Uterus (tissue), 4 donors: Measurements from ENCODE around the gene RIPOR2. TPM values are rescaled to one million over a fixed set of nuclear protein-coding genes. Genes with fewer than 3 reads are reported as not detected.

ENCODE experiments used
- DNase-seq, 2 donors: peaks; one replicate each; pipeline ENCODE4 v3.0.0-alpha.2; 2019 to 2020
- H3K27ac ChIP-seq, 2 donors: fragments of 200-600 bp; sonication (generic); 1 replicate in 1 of 2; 2 replicates in 1 of 2; pipeline ENCODE4 v1.5.1; 2016 to 2018
- H3K27me3 ChIP-seq, 2 donors: fragments of 200-600 bp; sonication (generic); one replicate each; pipeline ENCODE4 v1.5.1; 2018 to 2019; ENCODE audit warnings: control low read depth in 1 of 2
- H3K36me3 ChIP-seq, 2 donors: fragments of 200-600 bp; sonication (generic); one replicate each; pipeline ENCODE4 v1.5.1; 2019; ENCODE audit warnings: control low read depth in 1 of 2
- H3K4me1 ChIP-seq, 2 donors: fragments of 200-600 bp; sonication (generic); one replicate each; pipeline ENCODE4 v1.5.1; 2018 to 2019; ENCODE audit warnings: control low read depth in 1 of 2
- H3K4me3 ChIP-seq, 2 donors: fragments of 200-600 bp; sonication (generic); 1 replicate in 1 of 2; 2 replicates in 1 of 2; pipeline ENCODE4 v1.5.1; 2018 to 2019; ENCODE audit warnings: mild to moderate bottlenecking in 1 of 2
- H3K9me3 ChIP-seq, 2 donors: fragments of 200-600 bp; sonication (generic); one replicate each; pipeline ENCODE4 v1.5.1; 2019; ENCODE audit warnings: control low read depth in 1 of 2
- POLR2A ChIP-seq, 2 donors: fragments of 450-650 bp; IDR thresholded peaks; one replicate each; pipeline ENCODE4 v1.6.1; 2016; ENCODE audit warnings: antibody characterized with exemption in 2 of 2, mild to moderate bottlenecking in 1 of 2, moderate library complexity in 1 of 2
- intact Hi-C: fragments of 100-400 bp; cut with DNase I; formaldehyde crosslinking; loops from one replicate; pipeline ENCODE4 v1.15.1; 2023; ENCODE audit warnings: low total_unique reads
- total RNA-seq, 4 donors: library from RNA; depleted of rRNA in 3 of 4; stranded (reverse); fragments of >200 nt in 3 of 4; gene quantifications; one replicate each; pipeline versions ENCODE4 v1.1.0 to v1.2.4, GENCODE V29; 2014 to 2023
- TF ChIP-seq, protein P1 (sequence below), 4 experiments: fragments of 200-600 bp in 2 of 4; fragments of 450-650 bp in 2 of 4; sonication (generic) in 2 of 4; IDR thresholded peaks; one replicate each; pipeline ENCODE4 v1.5.1; 2016 to 2019; ENCODE audit warnings: antibody characterized with exemption in 4 of 4, mild to moderate bottlenecking in 2 of 4, moderate library complexity in 1 of 4
- donor health status: DM: yes; HTN: yes; CAD: no.

Gene RIPOR2
- total RNA-seq, 4 donors from 2014 or later, result 29.0 to 106 (median 80.4) TPM

DNA sequence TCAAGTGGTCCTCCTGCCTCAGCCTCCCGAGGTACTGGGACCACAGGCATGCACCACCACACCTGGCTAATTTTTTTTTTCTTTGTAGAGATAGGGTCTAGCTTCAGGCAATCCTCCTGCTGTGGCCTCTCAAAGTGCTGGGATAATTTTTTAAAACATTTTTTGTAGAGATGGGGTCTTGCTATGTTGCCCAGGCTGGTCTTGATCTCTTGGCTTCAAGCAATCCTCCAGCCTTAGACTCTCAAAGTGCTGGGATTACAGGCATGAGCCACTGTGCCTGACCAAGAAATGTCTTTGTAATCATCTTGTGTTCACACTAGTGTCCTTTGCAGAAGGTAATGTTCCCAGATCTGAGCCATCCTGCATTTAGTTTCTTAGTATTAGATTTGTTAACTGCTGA is 61.6 kb downstream of the RIPOR2 start:
- Histone ChIP-seq H3K9me3 (no peaks in the 10 kb centered on the region), H3K27ac (no peak overlapping the region), H3K36me3 (no peaks in the 10 kb centered on the region), H3K4me1 (no peaks in the 10 kb centered on the region), H3K4me3 (no peak overlapping the region), H3K27me3 (no peaks in the 10 kb centered on the region)
- DNase-seq, result no peak
- intact Hi-C loops, result no loop called here
- TF ChIP-seq POLR2A (IDR thresholded peaks at IDR 0.05), result no peak
- TF ChIP-seq, protein P1, sequence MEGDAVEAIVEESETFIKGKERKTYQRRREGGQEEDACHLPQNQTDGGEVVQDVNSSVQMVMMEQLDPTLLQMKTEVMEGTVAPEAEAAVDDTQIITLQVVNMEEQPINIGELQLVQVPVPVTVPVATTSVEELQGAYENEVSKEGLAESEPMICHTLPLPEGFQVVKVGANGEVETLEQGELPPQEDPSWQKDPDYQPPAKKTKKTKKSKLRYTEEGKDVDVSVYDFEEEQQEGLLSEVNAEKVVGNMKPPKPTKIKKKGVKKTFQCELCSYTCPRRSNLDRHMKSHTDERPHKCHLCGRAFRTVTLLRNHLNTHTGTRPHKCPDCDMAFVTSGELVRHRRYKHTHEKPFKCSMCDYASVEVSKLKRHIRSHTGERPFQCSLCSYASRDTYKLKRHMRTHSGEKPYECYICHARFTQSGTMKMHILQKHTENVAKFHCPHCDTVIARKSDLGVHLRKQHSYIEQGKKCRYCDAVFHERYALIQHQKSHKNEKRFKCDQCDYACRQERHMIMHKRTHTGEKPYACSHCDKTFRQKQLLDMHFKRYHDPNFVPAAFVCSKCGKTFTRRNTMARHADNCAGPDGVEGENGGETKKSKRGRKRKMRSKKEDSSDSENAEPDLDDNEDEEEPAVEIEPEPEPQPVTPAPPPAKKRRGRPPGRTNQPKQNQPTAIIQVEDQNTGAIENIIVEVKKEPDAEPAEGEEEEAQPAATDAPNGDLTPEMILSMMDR (IDR thresholded peaks at IDR 0.05), result no peak

DNA sequence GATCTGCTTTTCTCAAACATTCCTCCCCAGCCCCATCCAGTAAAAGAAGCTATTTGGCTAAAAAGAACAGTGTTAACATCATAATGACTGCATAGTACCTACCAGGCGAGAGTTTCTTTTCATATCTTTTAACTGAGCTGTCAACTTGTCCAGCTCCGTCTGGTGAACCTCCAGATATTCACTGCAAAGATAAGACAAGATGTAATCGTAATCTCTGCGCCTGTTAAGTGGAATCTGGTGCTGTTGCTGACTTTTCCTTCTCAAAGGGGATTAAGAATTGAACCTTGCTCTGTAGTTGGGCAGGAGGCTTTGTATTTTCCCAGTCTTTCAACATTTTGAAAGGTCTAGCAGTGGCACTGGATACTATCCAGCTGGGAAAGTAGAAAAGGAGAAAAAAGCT is 63.0 kb downstream of the RIPOR2 start:
- TF ChIP-seq, protein P1 (IDR thresholded peaks at IDR 0.05), result no peak
- no peak for TF ChIP-seq POLR2A (IDR thresholded peaks at IDR 0.05)
- H3K4me1 ChIP-seq, result no peaks in the 10 kb centered on the region
- no peak for DNase-seq
- intact Hi-C loops, result no loop called here
- peak overlapping the region in 1 of 2 donors; percentile 21 for H3K27ac ChIP-seq
- H3K36me3 ChIP-seq, result no peaks in the 10 kb centered on the region
- H3K9me3 ChIP-seq, result no peaks in the 10 kb centered on the region
- no peaks in the 10 kb centered on the region for H3K27me3 ChIP-seq
- H3K4me3 ChIP-seq, result no peak overlapping the region

DNA sequence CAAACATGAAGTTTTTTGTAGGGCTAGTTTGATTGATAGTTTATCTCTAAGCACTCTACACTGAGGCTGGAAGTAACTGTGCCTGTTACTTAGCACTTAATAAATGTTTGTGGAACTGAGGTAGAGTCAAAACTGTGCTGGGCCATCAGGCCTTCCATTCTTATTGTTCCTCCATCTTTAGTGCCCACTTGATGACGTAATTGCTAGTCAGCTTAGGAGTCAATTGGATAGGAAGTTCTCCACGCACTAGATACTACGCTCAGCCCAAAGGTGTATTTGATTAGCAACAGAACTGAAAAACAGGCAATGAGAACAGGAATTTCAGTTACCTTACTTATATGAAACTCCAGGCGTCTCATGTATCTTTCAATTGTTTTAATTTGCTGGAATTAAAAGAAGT is 67.0 kb downstream of the RIPOR2 start:
- Histone ChIP-seq H3K4me3 (no peak overlapping the region), H3K27ac (no peak overlapping the region), H3K4me1 (no peaks in the 10 kb centered on the region), H3K36me3 (no peaks in the 10 kb centered on the region), H3K27me3 (no peaks in the 10 kb centered on the region), H3K9me3 (no peaks in the 10 kb centered on the region)
- no peak for TF ChIP-seq POLR2A (IDR thresholded peaks at IDR 0.05)
- TF ChIP-seq, protein P1 (IDR thresholded peaks at IDR 0.05), result no peak
- intact Hi-C loops, result no loop called here
- DNase-seq, result no peak

DNA sequence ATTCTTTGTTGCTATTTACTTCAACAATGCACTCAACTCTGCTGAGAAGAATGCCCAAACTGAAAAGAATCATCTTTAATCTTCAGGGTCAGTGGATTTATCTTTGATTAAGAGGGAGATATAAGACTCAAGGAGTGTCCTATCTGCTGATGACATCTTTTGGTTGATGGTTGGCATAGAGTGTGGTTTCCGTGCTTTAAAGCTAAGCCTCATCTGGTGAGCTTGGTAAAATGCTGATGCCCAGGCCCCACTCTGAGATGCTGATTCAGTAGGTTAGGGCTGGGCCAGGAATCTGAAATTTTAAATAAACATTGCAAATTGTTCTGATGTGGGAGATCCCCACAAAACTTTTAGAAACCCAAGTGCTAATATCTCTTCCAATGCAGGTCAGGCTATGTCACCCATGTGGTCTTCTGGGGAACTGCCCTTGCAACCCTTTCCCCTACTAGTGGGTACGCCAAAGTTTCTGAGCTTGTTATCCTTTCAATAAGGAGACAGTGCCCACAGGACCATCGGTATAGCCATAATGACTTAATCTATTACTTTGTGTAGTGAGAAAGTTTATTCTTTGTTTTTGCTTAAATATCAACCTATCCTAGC is 68.6 kb downstream of the RIPOR2 start:
- Histone ChIP-seq H3K4me1 (no peaks in the 10 kb centered on the region), H3K9me3 (no peaks in the 10 kb centered on the region), H3K36me3 (no peaks in the 10 kb centered on the region), H3K4me3 (no peak overlapping the region), H3K27me3 (no peaks in the 10 kb centered on the region), H3K27ac (no peak overlapping the region)
- intact Hi-C loops, result no loop called here
- no peak for TF ChIP-seq POLR2A (IDR thresholded peaks at IDR 0.05)
- TF ChIP-seq, protein P1 (IDR thresholded peaks at IDR 0.05), result no peak
- no peak for DNase-seq

DNA sequence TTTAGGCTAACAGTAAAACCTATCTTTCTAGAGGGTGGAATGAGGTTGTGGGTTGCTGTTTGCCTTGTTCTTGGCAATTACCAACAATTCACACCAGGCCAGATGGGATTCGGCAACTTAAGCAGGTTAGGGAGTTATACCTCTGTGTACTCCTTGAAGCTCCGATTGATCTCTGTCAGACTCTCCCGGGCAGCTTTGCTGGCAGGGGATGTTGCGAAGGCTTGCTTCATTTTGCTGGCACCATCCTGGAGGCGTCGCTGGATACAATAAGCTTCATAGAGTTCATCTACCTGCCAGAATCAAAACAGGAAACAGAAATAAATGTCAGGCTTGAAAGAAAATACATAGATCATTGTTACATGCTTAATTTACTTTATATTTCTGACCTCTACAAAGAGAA is 70.6 kb downstream of the RIPOR2 start:
- DNase-seq, result no peak
- no peaks in the 10 kb centered on the region for H3K4me1 ChIP-seq
- H3K27me3 ChIP-seq, result no peaks in the 10 kb centered on the region
- TF ChIP-seq, protein P1 (IDR thresholded peaks at IDR 0.05), result no peak
- TF ChIP-seq POLR2A (IDR thresholded peaks at IDR 0.05), result no peak
- H3K4me3 ChIP-seq, result no peak overlapping the region
- no peak overlapping the region for H3K27ac ChIP-seq
- H3K36me3 ChIP-seq, result no peaks in the 10 kb centered on the region
- intact Hi-C loops, result no loop called here
- no peaks in the 10 kb centered on the region for H3K9me3 ChIP-seq
